GM13977 (cell line): ENCODE data around the gene ALG5.

Experiments used
- DNase-seq: peaks from one replicate; pipeline ENCODE4 v3.0.0; 2012; ENCODE audit warnings: low spot score
- in situ Hi-C: fragments of 300-500 bp; cut with MboI; formaldehyde crosslinking; loops from one replicate; pipeline ENCODE4 v1.12.0; 2022; ENCODE audit warnings: low sequenced_read_pairs, low pct_unique_long_range_greater_than_20kb, mixed read lengths, inconsistent platforms; ENCODE audit not compliant: unreplicated experiment
- TF ChIP-seq, protein P1 (sequence below): IDR thresholded peaks from 2 replicates; pipeline ENCODE4 v1.5.1; 2012; ENCODE audit warnings: mild to moderate bottlenecking, control low read depth; ENCODE audit not compliant: insufficient read depth; ENCODE audit errors: extremely low read depth, missing control alignments

ALG5 gene

DNA sequence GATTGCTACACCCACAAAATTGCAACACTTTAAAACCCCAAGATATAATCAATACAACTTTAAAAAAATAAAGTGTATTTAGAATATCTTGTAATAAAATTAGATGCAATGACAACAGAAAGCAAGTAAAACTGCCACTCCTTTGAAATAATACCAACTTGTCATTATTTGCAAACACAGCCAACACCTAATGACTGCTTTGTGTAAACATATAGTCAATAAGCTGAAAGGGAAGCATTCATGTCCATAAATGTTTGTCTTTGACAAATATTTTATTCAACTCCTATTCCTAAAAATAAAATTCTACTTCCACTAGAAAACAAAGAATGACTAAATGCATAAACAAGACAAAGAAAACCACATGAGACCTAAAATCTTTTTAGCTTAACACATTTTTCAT lies 85.7 kb downstream of the ALG5 start:
- in situ Hi-C loops = no loop called here
- no peak for DNase-seq
- TF ChIP-seq, protein P1, sequence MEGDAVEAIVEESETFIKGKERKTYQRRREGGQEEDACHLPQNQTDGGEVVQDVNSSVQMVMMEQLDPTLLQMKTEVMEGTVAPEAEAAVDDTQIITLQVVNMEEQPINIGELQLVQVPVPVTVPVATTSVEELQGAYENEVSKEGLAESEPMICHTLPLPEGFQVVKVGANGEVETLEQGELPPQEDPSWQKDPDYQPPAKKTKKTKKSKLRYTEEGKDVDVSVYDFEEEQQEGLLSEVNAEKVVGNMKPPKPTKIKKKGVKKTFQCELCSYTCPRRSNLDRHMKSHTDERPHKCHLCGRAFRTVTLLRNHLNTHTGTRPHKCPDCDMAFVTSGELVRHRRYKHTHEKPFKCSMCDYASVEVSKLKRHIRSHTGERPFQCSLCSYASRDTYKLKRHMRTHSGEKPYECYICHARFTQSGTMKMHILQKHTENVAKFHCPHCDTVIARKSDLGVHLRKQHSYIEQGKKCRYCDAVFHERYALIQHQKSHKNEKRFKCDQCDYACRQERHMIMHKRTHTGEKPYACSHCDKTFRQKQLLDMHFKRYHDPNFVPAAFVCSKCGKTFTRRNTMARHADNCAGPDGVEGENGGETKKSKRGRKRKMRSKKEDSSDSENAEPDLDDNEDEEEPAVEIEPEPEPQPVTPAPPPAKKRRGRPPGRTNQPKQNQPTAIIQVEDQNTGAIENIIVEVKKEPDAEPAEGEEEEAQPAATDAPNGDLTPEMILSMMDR = no peak

DNA sequence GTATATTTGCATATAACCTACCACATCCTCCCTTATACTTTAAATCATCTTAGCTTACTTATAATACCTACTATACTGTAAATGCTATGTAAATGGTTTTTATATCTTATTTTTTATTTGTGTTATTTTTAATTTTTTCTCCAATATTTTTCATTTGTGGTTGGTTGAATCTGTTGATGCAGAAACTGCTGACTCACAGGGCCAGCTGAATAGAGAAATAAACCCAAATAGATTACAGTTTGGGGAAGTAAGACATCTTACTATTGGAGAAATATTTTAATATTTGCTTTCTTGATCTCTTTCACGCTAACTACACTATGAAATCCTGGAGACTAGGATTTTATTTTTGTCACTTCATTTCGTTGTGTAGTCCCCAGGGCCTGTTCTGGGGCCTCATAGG lies 86.2 kb downstream of the ALG5 start:
- TF ChIP-seq, protein P1 = no peak
- in situ Hi-C loops = no loop called here
- DNase-seq = no peak

DNA sequence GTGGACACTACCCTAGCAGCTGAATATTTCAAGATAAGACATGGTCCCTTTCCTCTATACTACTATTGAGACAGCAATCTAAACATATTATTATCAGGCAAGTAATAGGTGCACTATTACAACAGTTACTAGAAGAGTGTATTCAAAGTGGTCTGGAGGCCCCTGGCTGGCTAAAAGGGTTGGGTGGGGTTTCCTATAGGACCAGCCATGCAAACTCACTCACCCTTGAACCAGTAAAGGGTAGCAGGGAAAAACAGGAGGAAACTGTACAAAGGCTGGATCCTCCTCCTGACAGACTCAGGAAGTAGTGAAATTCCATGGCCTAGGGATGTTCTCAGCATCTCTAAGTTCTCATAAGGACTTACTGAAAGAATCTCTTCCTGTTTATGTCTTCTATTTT lies 86.8 kb downstream of the ALG5 start:
- TF ChIP-seq, protein P1 = no peak
- no peak for DNase-seq
- in situ Hi-C loops = no loop called here

DNA sequence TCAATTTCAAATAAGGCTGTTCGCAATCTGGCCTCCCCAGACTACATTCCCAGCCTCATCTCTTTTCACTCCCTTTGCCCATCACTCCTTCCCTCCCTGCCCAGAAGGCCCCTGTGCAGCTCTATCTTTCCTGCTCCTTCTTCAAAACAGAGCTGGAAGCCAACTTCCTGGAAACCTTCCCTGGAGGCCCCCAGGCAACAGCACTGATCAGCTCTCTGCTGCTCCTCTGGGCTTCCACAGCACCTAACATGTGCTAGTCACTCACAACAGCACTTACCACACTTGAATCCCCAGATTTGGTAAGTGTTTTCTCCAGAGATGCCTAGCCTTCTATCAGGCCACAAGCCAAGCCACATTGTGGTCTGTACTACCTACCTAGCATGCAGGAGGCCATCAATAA lies 88.6 kb downstream of the ALG5 start:
- no peak for DNase-seq
- TF ChIP-seq, protein P1 = no peak
- in situ Hi-C loops = no loop called here

DNA sequence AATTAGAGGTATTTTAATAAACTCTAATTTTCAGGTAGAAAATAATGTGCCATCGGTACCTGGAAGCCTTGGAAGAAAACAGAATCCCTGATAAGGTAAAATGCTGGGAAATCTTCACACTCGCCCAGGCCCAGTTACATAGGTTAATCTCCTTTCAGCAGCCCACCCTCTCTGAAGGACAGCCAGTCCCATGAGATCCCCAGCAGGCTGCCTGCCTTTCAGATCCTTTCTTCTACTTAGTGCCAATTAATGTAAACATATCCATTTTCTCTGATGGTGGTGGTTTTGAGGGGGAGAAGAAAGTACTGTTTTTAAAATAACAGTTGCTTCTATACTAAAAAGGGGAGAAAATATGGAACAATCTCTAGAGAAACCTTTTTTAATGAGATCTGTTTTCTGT lies 91.3 kb downstream of the ALG5 start:
- DNase-seq = no peak
- in situ Hi-C loops = no loop called here
- TF ChIP-seq, protein P1 = no peak

DNA sequence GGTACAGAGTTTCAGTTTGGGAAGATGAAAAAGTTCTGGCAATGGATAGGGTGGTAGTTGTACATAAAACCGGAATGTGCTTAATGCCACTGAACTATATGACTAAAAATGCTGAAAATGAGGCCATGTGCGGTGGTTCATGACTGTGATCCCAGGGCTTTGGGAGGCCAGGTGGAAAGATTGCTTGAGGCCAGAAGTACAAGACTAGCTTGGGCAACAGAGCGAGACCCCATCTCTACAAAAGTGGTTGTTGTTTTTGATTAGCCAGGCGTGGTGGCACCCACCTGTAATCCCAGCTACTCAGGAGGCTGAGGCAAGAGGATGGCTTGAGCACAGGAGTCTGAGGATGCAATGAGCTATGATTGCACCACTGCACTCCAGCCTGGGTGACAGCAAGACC lies 91.9 kb downstream of the ALG5 start:
- TF ChIP-seq, protein P1 = no peak
- in situ Hi-C loops = no loop called here
- DNase-seq = no peak

DNA sequence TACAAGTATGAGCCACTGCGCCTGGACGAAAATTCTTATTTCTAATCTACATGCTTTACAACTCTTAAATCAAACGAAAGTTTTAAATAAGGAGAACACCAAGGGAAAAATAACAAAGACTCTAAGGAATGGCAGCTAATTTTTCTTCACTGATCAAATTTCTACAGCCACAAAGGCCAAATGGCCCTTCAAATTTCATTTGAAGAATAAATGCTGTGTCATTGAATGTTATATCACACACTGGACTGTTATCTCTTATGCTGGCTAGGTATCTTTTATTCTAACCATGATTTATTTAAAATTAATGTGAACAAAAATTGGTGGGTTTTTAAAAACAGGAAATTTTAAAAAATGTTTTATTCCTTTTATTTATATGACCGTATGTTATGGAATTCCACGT lies 93.2 kb downstream of the ALG5 start:
- in situ Hi-C loops = no loop called here
- TF ChIP-seq, protein P1 = no peak
- no peak for DNase-seq
